Activated gamma-delta T cell (primary cell): ENCODE data around the gene ERFL.
"Not testable (repeated sequence)": the region's sequence is repeated elsewhere in the genome, so short reads cannot be mapped to it uniquely, and the experiment has no call there.

ENCODE experiments used
- DNase-seq: peaks from one replicate; lab custom pipeline; 2025; lab: John Stamatoyannopoulos, UW

Gene ERFL

DNA sequence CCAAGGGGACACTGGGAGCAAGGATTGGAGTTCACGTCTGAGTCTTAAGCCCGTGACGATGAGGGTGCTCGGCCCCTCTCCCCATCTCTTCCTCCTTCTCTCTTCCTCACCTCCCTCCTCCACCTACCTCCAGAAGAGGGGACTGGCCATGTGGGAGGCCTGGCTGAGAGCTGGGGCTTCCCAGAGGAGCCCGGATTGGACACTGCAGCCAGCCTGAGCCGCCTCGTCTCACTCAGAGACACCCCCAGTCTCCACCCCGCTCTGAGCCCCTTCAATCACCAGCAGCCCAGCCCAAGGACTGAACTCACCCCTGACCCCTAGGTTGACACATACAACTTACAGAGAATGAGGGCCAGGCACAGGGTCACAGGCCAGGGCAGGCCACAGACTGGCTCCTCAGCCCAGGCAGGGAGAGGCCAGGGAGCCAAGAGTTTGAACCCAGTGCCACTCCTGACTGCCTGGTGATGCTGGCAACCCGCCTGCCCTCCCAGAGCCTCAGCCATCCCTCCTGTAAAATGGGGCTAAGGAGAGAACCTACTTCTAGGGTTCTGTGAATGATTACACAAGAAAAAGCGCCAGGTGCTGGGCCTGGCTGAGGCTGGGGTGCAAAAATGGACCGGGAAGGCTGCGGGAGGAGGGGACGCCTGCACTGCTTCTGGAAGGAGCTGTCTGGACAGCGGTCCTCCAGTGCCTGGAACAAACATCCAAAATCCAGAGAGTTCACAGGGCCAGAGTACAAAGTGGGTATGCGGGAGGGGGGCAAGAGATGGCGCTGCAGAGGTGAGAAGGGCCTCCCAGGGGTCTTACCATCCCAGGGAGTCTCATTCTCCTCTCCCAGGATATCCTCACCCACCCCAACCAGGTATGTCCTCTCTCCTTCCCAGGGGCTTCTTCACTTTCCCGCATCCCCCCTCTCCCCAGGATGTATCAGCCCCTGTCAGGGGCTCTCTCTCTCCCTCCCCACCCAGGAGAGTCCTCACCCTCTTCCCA lies 50.0 kb downstream of the ERFL start:
- no peak for DNase-seq

- no peak for DNase-seq
These were observed 51.1 kb downstream of the ERFL start, which contains the start of gene CD79A for GRCh38 chr19:41876847-41877832. TSS of gene CD79A (plus strand) at chr19:41877279. CDS start at chr19:41877305, 26 bp downstream.

- not testable (repeated sequence) for DNase-seq
These were observed 52.3 kb downstream of the ERFL start for GRCh38 chr19:41875973-41876372.

GRCh38 chr19:41872775-41873647 lies 55.2 kb downstream of the ERFL start:
- DNase-seq = peak; percentile 42

- DNase-seq = no peak
These were observed 55.9 kb downstream of the ERFL start for GRCh38 chr19:41872384-41872774.

DNA sequence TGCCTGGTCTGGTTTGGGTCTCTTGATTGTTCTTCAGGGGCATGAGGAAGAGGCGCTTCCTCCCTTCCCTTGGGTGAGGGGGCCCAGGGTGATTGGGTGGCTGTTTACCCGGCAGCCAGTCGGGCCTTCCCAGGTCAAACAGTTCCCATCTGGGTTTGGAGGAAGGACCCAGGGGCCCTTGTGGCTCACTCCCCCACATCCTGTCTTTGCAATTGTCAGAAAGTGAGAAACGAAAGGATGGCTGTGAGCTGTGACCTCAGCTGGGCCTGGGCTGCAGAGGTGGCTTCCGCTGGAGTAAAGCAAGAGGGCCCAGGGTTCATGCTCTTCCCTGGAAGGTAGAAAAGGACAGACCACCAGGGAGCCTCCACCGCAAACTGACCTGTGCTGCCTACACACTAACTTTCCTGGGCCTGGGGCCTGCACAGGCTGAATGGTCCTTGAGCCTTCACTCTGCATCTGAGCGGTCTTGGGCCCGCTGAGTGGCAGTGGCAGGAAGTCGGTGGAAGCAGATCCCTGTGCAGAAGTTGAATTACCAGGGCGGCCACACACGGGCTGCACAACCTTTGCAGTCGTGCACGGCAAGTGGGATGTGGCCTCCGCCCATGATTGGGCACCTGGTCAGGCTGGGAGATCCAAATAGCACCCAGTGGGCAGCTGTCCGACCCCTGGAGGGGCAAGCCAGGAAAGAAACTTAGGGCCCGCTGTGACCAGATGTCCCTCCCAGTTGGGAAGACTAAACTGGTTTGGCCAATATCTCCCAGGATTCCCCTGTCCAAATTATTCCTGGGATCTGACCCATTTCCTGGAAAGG lies 56.5 kb downstream of the ERFL start:
- peak; percentile 29 for DNase-seq

DNA sequence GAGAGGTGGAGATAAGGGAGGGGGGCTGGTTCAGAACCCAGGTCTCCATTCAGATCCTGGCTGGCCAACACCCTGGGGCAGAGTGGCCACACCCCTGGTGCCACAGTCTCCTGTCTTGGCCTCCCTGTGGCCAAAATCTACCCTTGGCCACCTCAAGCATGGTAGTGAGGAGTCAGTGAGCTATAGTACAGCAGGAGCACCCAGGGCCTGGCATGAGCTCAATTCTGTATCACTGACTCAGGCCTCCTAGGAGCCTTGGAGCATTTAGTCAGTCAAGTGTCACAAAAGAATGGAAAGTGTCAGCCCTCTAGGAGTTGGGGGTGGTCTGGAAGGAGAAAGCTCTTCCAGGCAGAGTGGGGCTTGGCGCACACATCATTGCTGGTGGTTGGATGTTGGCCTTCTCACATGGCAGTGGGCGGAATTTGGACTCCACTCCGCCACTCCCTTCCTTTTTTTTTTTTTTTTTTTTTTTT lies 57.8 kb downstream of the ERFL start:
- DNase-seq = no peak

GRCh38 chr19:41869374-41869955 lies 58.8 kb downstream of the ERFL start:
- no peak for DNase-seq

- DNase-seq = no peak
These were observed 59.3 kb downstream of the ERFL start for GRCh38 chr19:41868989-41869300.

DNA sequence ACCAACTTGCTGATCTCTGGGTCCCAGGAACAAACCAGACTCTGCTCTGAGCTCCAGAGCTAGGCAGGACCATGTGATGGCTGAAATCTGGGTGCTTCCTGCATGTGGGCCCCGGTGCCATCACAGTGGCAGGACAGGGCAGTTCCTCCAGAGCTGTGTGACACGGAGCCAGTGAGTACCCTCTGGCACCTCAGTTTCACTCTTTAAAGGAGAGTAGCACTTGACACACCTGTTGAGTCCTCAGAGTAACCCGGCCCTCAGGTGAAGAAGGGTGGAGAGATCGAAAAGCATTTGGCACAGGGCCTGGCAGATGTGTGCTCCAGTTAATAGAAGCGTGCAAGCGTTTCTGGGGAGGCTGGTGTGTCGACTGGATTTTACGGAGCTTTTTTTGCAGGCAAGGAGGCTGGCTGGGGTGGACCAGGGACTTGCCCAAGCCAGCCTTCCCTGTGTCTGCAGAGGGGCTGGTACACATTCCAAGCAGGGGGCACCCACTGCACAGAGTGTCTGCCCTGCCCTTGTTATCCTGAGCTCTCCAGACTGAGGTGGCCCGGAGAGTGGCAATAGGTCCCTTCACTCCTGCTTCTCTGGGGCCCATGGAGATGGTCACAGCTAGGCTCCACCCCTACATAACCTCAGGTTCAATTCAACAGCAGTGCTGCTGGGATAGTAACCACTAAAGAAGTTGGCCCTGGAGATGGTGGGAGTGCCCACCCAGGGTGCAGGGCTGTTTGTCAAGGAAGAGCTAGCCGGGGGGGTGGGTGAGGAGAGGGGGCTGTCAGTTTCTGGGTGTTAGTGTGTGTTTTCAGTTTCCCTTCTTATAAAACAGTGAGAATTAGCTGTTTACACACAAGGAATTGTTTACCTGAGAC lies 59.9 kb downstream of the ERFL start:
- DNase-seq = no peak

DNA sequence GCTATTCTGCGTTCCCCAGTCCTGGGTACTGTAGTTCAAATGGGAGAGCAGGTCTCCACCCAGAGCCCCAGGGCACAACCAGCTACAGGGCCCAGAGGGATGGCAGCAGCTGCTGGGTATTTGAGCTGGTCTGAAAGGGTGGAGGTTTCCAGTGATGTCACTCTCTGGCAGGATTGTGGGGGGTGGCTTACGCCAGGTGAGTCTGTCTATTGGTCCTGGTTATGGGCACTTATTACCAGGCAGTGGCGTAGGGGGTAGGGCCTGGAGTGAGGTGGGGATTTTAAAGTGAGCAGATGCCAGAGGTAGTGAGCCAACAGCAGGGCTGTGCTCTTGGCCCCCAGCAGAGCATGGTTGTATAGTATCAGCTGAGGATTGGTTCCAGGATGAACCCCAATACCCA lies 62.0 kb downstream of the ERFL start:
- DNase-seq = no peak

DNA sequence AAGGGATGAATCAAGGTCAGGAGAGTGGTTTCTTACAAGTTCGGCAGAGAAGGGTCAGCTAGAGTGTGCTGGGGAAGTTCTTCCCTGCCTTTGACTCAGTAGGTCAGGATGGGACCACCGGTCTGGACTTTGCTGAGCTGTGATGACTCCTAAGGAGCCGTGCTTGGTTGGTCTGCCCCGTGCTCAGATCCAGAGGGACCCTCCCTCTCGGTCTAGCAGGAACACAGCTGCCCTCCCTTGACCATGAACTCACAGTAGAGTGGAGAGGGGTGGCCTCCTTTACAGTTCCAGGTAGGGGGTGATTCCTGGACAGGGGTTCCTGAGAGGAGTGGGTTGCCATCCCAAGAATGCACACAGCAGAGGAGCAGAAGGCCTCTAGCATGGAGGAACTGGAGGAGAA lies 63.9 kb downstream of the ERFL start:
- no peak for DNase-seq

DNA sequence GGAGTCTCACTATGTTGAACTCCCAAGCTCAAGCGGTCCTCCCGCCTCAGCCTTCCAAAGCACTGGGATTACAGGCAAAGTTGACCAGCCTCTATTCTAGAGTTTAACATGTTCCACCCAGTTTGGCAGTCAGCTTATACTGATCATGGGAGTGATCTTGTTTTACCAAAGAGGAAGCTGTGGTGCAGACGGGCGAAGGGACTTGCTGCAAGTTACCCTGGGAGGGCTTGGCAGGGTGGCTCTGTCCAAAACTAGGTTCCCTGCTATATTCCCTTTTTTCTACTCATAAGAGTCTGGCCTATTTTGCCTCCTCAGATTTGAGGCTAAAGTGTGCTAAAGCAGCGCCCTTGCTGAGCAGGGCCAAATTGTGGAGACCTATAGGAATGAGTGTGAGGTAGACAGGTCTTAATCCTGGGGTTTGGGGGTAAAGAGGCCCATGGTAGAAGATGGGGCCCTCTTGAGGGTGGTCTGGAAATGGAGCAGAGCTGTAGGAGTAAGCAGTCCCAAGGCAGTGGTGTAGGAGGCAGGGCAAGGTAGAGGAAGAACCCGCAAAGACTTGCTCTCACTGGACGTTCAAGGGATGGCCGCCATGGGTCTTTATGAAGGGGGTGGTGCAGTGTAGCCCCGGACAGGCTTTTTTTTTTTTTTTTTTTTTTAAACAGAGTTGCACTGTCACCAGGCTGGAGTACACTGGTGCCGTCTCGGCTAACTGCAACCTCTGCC lies 64.9 kb downstream of the ERFL start:
- no peak for DNase-seq

DNA sequence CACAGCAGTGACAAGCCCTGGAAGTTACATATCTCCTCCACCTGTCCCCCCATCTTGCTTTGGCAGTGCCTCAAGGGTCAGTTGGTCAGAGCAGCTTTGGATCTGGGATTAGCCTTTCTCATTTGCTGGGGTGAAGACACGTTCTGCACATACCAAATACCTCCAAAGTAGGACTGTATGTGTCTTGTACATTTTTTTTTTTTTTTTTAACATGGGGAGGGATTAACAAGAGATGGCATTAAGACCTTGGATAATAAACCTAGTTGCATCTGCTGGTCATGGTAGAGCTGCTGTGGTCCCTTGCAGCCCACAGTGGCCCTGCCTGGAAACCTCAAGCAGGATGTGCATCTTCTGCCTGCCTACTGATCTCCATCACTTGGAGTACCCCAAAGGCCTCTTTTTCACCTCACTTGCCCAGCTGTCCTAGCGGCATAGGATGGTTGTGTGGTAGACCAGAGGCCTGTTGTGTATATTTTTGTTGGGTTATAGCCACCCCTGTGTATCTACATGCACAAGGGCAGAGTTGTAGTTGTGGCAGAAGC lies 65.7 kb downstream of the ERFL start:
- no peak for DNase-seq

GRCh38 chr19:41861846-41862245 lies 66.4 kb downstream of the ERFL start:
- no peak for DNase-seq

DNA sequence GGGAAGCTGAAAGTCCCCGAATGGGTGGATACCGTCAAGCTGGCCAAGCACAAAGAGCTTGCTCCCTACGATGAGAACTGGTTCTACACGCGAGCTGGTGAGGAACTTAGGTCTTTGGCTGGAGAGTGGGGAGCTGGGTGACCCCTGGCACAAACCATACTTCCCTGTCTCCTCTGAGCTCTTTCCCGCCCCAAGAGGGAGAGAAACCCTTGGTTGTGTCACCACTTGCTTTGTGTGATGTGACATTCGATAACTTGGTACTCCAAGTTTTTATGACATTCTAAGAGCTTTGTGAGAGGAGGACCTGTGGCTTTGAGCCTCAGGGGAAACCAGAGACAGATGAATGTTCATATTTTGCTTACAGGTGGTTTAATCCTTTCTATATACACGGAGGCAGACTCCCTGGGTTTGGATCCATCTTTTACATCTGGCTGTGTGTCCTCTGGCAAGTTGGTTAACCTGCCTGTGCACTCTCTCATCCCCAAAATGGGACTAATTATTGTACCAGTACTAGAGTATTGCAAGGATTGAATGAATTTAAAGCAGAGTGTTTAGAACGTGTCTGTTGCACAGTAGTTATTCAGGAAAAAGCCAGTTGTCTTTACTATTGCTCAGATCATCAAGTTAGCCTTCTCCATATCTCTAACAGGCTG lies 67.0 kb downstream of the ERFL start:
- DNase-seq = no peak

DNA sequence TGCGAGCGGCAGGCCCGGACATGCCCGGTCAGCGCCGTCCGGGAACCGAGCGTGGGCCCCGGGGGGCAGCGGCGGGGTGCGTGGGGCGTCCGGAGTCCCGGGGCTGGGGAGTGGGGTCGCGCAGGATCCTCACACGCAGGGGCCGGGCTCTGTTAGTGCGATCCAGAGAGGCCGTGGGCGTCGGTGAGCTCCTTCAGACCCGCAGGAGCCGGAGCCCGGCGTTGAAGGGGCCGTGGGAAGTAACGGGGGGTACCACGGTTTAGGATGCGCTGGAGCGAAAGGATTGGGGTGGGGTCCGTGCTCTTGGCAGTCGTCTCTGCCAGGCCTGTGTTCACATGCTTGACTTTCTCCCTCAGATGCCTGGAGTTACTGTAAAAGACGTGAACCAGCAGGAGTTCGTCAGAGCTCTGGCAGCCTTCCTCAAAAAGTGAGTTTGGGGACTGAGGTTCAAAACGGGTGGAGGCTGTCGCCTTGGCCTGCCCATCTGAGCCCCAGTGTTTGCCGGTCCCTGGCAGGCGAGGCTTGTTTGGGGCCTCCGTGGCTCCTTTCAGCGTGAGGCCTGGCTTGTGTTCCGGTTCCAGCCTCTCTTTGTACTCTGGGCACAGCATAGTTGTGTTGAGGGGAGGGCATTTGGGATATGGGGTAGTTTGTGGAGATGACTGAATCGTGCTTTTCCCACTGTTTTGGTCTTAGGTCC lies 67.7 kb downstream of the ERFL start:
- no peak for DNase-seq
